ENCODE data around the gene GMDS. TPM values are rescaled to one million over a fixed set of nuclear protein-coding genes. Genes with fewer than 3 reads are reported as not detected.

The GMDS gene
- total and polyA plus RNA-seq, 2 of the 13 experiments (the other 11 are each of a cell fraction or from before 2014, with no cell fraction given) = 64.4 to 112 TPM

DNA sequence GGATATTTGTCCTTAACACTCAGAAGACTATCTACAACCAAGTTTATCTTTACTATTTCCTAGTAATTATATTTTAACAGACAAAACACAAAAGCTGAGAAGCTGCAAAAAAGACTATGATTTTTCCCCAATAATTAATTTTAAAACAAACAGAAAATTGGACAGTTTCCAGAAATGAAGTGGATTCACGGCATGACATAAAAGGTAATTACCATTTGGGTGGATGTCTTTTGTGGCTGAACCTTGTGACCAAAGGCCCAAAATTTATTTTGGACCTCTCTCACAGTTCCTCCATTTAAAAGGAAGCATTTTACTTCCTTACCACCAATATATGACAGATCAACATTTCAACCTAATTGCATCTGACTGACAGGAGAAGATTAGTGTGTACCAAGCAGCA is 90.2 kb downstream of the GMDS start:
- ChIA-PET CTCF (ENCODE audit: low intra/inter-chr PET ratio, low total read pairs) (no interaction called here), POLR2A (no interaction called here)
- Histone ChIP-seq H3K9me3 (ENCODE audit: low read length) (no peaks in the 10 kb centered on the region), H3K79me2 (ENCODE audit: insufficient read depth, low read length) (peaks cover 97% of the 10 kb centered on the region), H4K20me1 (ENCODE audit: insufficient read depth, low read length) (peaks cover 27% of the 10 kb centered on the region), H3K36me3 (replicated peaks in 1 of 2; ENCODE audit: control insufficient read depth in 1 of 2, insufficient read depth in 2 of 2, low read length in 2 of 2) (no peaks in the 10 kb centered on the region), H3K27ac (ENCODE audit: extremely low read length, insufficient read depth, low read length) (no peak overlapping the region), H3K4me3 (replicated peaks in 1 of 3; ENCODE audit: insufficient read depth in 1 of 3, low read depth in 2 of 3, low read length in 3 of 3) (no peak overlapping the region), H2AFZ (ENCODE audit: low read length) (no peak overlapping the region), H3K4me2 (ENCODE audit: low read depth, low read length) (no peak overlapping the region), H3K9ac (ENCODE audit: insufficient read depth, low read depth, low read length) (no peak overlapping the region), H3K27me3 (ENCODE audit: control insufficient read depth in 1 of 2, insufficient read depth in 2 of 2, low read length in 2 of 2) (no peaks in the 10 kb centered on the region), H3K4me1 (ENCODE audit: insufficient read depth, low read length) (no peaks in the 10 kb centered on the region)
- DNase-seq (ENCODE audit: low spot score) = no peak
- in situ Hi-C loops (cut with HindIII; ENCODE audit: extremely low pct_ligation_motif_present, low pct_unique_long_range_greater_than_20kb) = no loop called here
- intact Hi-C loops (cut with micrococcal nuclease; ENCODE audit: unreplicated experiment) = no loop called here
- BruUV-seq (replicated peaks) = no TSS peak
- 98% methylated on average over 1 of the region's 1 CpG for WGBS (ENCODE audit: low lambda C conversion rate)
- no peak for FAIRE-seq
- no peak for ATAC-seq
- TF ChIP-seq CBX2 (IDR thresholded peaks at IDR 0.05; ENCODE audit: low read depth, low read length) (no peak), CBX2 (CRISPR knock-in tag; IDR thresholded peaks at IDR 0.05; ENCODE audit: low read depth) (no peak), ZNF777 (CRISPR knock-in tag; IDR thresholded peaks at IDR 0.05) (no peak), ZNF672 (CRISPR knock-in tag; IDR thresholded peaks at IDR 0.05) (no peak), RARG (CRISPR knock-in tag; IDR thresholded peaks at IDR 0.05; ENCODE audit: low read depth) (no peak), ZNF644 (CRISPR knock-in tag; IDR thresholded peaks at IDR 0.05; ENCODE audit: low read depth) (no peak), NCOA2 (CRISPR knock-in tag; IDR thresholded peaks at IDR 0.05) (no peak), HMG20A (CRISPR knock-in tag; IDR thresholded peaks at IDR 0.05; ENCODE audit: borderline replicate concordance) (no peak), NCOA5 (CRISPR knock-in tag; IDR thresholded peaks at IDR 0.05) (no peak), PTBP1 (IDR thresholded peaks at IDR 0.05; ENCODE audit: low read depth, low read length, poor library complexity, severe bottlenecking) (no peak), ZSCAN9 (CRISPR knock-in tag; IDR thresholded peaks at IDR 0.05; ENCODE audit: borderline replicate concordance) (no peak), ZKSCAN1 (IDR thresholded peaks at IDR 0.05; ENCODE audit: low read length) (no peak)
- TF ChIP-seq, protein P1, sequence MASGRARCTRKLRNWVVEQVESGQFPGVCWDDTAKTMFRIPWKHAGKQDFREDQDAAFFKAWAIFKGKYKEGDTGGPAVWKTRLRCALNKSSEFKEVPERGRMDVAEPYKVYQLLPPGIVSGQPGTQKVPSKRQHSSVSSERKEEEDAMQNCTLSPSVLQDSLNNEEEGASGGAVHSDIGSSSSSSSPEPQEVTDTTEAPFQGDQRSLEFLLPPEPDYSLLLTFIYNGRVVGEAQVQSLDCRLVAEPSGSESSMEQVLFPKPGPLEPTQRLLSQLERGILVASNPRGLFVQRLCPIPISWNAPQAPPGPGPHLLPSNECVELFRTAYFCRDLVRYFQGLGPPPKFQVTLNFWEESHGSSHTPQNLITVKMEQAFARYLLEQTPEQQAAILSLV (CRISPR knock-in tag; IDR thresholded peaks at IDR 0.05; ENCODE audit: borderline replicate concordance) = no peak
- TF ChIP-seq, protein P2, sequence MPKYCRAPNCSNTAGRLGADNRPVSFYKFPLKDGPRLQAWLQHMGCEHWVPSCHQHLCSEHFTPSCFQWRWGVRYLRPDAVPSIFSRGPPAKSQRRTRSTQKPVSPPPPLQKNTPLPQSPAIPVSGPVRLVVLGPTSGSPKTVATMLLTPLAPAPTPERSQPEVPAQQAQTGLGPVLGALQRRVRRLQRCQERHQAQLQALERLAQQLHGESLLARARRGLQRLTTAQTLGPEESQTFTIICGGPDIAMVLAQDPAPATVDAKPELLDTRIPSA (CRISPR knock-in tag; IDR thresholded peaks at IDR 0.05; ENCODE audit: borderline replicate concordance) = no peak
- TF ChIP-seq, protein P3, sequence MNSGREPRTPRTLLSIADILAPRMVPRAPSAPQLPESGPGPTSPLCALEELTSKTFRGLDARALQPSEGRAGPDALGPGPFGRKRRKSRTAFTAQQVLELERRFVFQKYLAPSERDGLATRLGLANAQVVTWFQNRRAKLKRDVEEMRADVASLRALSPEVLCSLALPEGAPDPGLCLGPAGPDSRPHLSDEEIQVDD (CRISPR knock-in tag; IDR thresholded peaks at IDR 0.05; ENCODE audit: borderline replicate concordance) = no peak
